Measurements from ENCODE around the gene RAB31. TPM values are rescaled to one million over a fixed set of nuclear protein-coding genes. Genes with fewer than 3 reads are reported as not detected.

RAB31 gene
- total RNA-seq, 2 donors from 2014 or later, result 0.36 to 0.99 TPM

- Mint-ChIP-seq H3K9me3 (no peaks in the 10 kb centered on the region), H3K27ac (peak overlapping the region in 1 of 2 donors; percentile 29), H3K36me3 (no peaks in the 10 kb centered on the region)
- DNase-seq (ENCODE audit: low spot score in 2 of 2), result no peak
- ATAC-seq, result no peak
Observed at GRCh38 chr18:9804517-9805104, 96.5 kb downstream of the RAB31 start.

DNA sequence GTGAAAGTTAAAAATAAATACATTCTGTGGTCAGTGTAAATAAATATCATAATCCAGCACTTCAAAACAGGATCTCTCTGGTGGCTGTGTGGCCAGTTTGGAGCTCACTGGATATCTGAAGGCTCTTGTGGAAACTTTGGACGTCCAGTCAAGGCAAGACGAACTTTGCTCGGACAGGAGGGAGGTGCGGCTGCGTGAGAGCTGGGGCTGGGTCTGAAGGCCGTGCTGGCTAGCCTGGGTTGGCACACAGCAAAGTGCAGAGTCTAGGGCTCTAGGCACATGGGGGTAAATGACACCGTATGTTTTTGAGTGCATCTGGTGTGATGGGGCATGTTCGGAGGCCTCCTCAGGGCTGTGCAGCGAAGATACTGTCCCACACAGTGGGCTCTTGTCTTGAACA lies 98.8 kb downstream of the RAB31 start:
- Mint-ChIP-seq H3K27ac (no peak overlapping the region), H3K9me3 (no peaks in the 10 kb centered on the region), H3K36me3 (no peaks in the 10 kb centered on the region)
- ATAC-seq (no peak), DNase-seq (ENCODE audit: low spot score in 2 of 2) (no peak)

DNA sequence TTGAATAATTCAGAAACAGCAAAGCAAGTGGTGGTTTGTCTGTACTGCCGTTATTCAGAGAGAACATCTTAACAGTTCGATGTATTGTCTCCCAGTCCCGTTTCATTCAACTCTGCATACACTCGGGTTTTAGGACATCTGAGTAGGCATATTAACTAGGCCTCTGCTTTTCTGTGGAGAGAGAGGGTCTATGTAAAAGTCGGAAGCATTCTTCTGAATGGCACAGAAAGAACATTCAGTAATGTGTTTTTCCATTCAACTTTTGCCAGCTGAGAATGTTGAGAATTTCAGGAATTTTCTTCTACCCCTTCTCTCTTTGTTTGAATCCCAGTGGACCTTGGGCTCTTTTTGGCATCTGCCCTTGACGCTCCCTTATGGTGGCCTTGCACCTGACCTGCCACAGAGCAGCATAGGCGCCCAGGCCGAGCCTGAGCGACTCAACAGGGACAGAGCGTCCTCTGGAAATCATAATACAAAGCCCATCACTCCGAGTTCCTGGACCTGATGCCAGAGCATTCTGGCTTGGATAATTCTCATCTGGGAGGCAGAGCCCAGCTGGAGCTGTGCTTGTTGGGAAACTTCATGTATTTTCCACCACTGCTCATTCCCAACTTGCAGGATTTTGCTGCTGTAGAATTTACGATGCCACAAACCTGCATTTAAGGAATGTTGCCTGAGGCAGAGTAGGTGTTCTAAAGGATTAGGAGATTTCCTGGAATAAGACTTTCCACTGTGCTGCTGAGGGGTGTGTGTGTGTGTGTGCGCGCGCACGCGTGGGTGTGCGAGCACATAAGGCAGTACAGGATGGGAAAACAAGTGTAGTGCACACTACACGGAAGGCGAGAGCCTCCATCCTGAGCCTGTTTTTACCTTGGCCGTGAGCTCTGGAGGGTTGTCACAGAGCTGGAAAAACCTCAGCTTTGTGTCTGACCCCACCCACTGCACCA lies 100.5 kb downstream of the RAB31 start:
- Mint-ChIP-seq H3K36me3 (no peaks in the 10 kb centered on the region), H3K27ac (no peak overlapping the region), H3K9me3 (no peaks in the 10 kb centered on the region)
- ATAC-seq (no peak), DNase-seq (ENCODE audit: low spot score in 2 of 2) (no peak)

- Mint-ChIP-seq H3K36me3 (no peaks in the 10 kb centered on the region), H3K27ac (no peak overlapping the region), H3K9me3 (no peaks in the 10 kb centered on the region)
- DNase-seq (ENCODE audit: low spot score in 2 of 2) (no peak), ATAC-seq (no peak)
Observed at GRCh38 chr18:9809697-9810096, 101.6 kb downstream of the RAB31 start.

GRCh38 chr18:9810299-9810698 lies 102.2 kb downstream of the RAB31 start:
- Mint-ChIP-seq H3K9me3 (no peaks in the 10 kb centered on the region), H3K36me3 (no peaks in the 10 kb centered on the region), H3K27ac (no peak overlapping the region)
- ATAC-seq (no peak), DNase-seq (ENCODE audit: low spot score in 2 of 2) (no peak)

GRCh38 chr18:9810994-9811705 lies 103.0 kb downstream of the RAB31 start:
- Mint-ChIP-seq H3K9me3 (no peaks in the 10 kb centered on the region), H3K36me3 (no peaks in the 10 kb centered on the region), H3K27ac (no peak overlapping the region)
- ATAC-seq, result no peak
- no peak for DNase-seq (ENCODE audit: low spot score in 2 of 2)

DNA sequence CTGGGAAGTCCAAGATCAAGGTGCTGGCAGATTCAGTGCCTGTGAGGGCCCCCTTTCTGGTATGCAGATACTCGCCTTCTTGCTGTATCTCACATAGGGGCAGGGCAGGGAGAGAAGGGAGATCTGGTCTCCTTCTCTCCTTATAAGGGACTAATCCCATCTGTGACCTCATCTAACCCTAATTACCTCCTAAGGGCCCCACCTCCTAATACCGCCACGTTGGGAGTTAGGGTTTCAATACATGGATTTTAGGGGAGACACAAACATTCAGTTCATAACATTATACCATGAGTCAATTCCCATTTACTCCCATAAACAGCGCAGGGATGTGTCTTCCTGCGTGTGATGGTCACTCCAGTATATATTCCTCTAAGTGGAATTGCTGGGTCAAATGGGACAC lies 103.9 kb downstream of the RAB31 start:
- Mint-ChIP-seq H3K9me3 (no peaks in the 10 kb centered on the region), H3K36me3 (no peaks in the 10 kb centered on the region)
- no peak for ATAC-seq

GRCh38 chr18:9814431-9814830 lies 106.3 kb downstream of the RAB31 start:
- Mint-ChIP-seq H3K27ac (no peak overlapping the region), H3K9me3 (peaks cover 2 to 8% of the 10 kb centered on the region in 2 donors), H3K36me3 (no peaks in the 10 kb centered on the region)
- DNase-seq (ENCODE audit: low spot score in 2 of 2) (no peak), ATAC-seq (no peak)

More for the DNA sequence above, 103.9 kb downstream of the RAB31 start:
- H3K27ac Mint-ChIP-seq, result no peak overlapping the region
- DNase-seq (ENCODE audit: low spot score in 2 of 2), result no peak

GRCh38 chr18:9817286-9817685 lies 109.2 kb downstream of the RAB31 start:
- Mint-ChIP-seq H3K9me3 (peaks cover 5 to 8% of the 10 kb centered on the region in 2 donors), H3K36me3 (no peaks in the 10 kb centered on the region), H3K27ac (no peak overlapping the region)
- no peak for DNase-seq (ENCODE audit: low spot score in 2 of 2)
- no peak for ATAC-seq

- Mint-ChIP-seq H3K27ac (no peak overlapping the region), H3K9me3 (peaks cover 5 to 8% of the 10 kb centered on the region in 2 donors), H3K36me3 (no peaks in the 10 kb centered on the region)
- ATAC-seq (no peak), DNase-seq (ENCODE audit: low spot score in 2 of 2) (no peak)
Observed at GRCh38 chr18:9817725-9818422, 109.8 kb downstream of the RAB31 start.

DNA sequence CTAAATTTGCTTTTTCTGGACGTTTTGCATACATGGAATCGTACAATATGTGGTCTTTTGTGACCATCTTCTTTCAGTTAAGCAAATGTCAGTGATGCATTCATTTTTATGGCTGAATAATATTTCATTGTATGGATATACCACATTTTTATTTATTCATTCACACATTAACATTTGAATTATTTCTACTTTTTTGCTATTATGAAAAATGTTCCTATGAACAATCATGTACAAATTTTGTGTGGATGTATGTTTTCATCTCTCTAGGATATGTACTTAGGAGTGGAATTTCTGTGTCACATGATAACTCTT lies 110.3 kb downstream of the RAB31 start:
- Mint-ChIP-seq H3K9me3 (peaks cover 5 to 8% of the 10 kb centered on the region in 2 donors), H3K36me3 (no peaks in the 10 kb centered on the region), H3K27ac (no peak overlapping the region)
- DNase-seq (ENCODE audit: low spot score in 2 of 2), result no peak
- no peak for ATAC-seq

DNA sequence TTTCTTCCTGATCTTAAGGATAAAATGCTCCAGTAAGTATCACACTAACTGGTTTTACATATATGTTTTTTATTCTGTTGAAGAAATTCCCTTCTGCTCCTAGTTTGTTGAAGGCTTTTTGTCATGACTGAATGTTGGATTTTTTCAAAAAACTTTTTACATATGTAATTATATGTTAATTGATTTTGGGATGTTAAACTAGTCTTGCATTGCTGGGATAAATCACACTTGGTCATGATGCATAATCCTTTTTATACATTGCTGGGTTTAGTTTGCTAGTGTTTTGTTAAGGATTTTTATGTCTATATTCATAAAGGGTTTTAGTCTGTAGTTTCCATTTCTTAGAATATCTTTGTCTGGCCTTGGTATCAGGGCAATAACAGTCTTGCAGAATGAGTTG lies 112.0 kb downstream of the RAB31 start:
- Mint-ChIP-seq H3K9me3 (peaks cover 5 to 8% of the 10 kb centered on the region in 2 donors), H3K27ac (no peak overlapping the region), H3K36me3 (no peaks in the 10 kb centered on the region)
- no peak for DNase-seq (ENCODE audit: low spot score in 2 of 2)
- ATAC-seq, result no peak

GRCh38 chr18:9820719-9821118 lies 112.6 kb downstream of the RAB31 start:
- Mint-ChIP-seq H3K9me3 (peaks cover 5 to 8% of the 10 kb centered on the region in 2 donors), H3K27ac (no peak overlapping the region), H3K36me3 (no peaks in the 10 kb centered on the region)
- ATAC-seq (no peak), DNase-seq (ENCODE audit: low spot score in 2 of 2) (no peak)

- no peaks in the 10 kb centered on the region for H3K36me3 Mint-ChIP-seq
- peaks cover 5 to 13% of the 10 kb centered on the region in 2 donors for H3K9me3 Mint-ChIP-seq
- DNase-seq (ENCODE audit: low spot score in 2 of 2) (no peak), ATAC-seq (no peak)
- H3K27ac Mint-ChIP-seq, result no peak overlapping the region
Observed at GRCh38 chr18:9822587-9823185, 114.6 kb downstream of the RAB31 start.

- no peak overlapping the region for H3K27ac Mint-ChIP-seq
- H3K9me3 Mint-ChIP-seq, result peaks cover 5 to 9% of the 10 kb centered on the region in 2 donors
- DNase-seq (ENCODE audit: low spot score in 2 of 2) (no peak), ATAC-seq (no peak)
- no peaks in the 10 kb centered on the region for H3K36me3 Mint-ChIP-seq
Observed at GRCh38 chr18:9823805-9824473, 115.8 kb downstream of the RAB31 start.

DNA sequence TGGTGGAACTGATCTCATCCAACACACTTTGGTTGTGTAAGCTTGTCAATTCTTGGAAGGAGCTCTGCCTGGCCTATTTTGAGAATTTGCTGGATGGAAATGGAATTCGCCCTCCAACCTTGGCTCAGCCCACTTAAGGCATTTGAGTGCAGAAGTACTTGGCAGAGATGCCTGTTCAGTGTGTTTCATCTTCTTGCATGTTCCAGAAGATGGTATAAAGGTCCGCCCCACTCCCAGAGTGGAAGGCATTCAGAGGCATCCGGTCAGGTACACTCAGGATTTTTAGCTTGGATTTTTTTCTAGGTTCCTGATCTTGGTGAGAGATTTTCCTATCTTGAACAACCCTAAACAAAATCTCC lies 116.4 kb downstream of the RAB31 start:
- no peak overlapping the region for H3K27ac Mint-ChIP-seq
- no peak for DNase-seq (ENCODE audit: low spot score in 2 of 2)
- no peak for ATAC-seq
- H3K9me3 Mint-ChIP-seq, result peaks cover 3 to 9% of the 10 kb centered on the region in 2 donors
- H3K36me3 Mint-ChIP-seq, result no peaks in the 10 kb centered on the region
